Right kidney (tissue), 1 donor: ENCODE measurements around the gene PSMG4.

Experiments used
- DNase-seq: peaks from one replicate; pipeline ENCODE4 v3.0.0-alpha.2; 2016

The PSMG4 gene

GRCh38 chr6:3273707-3274521, 15.2 kb downstream of the PSMG4 start:
- no peak for DNase-seq

- DNase-seq = no peak
These were observed 17.7 kb downstream of the PSMG4 start for GRCh38 chr6:3276174-3277167.

GRCh38 chr6:3277251-3277650, 18.5 kb downstream of the PSMG4 start:
- no peak for DNase-seq

- no peak for DNase-seq
These were observed 19.2 kb downstream of the PSMG4 start for GRCh38 chr6:3277851-3278416.

- DNase-seq = no peak
These were observed 19.9 kb downstream of the PSMG4 start for GRCh38 chr6:3278691-3279090.

- DNase-seq = no peak
These were observed 21.3 kb downstream of the PSMG4 start for GRCh38 chr6:3280091-3280490.

GRCh38 chr6:3280866-3281465, 22.2 kb downstream of the PSMG4 start:
- no peak for DNase-seq

GRCh38 chr6:3281631-3282475, 23.1 kb downstream of the PSMG4 start:
- DNase-seq = no peak

- DNase-seq = no peak
These were observed 23.9 kb downstream of the PSMG4 start for GRCh38 chr6:3282476-3283236.

- DNase-seq = no peak
These were observed 24.5 kb downstream of the PSMG4 start for GRCh38 chr6:3283241-3283640.

GRCh38 chr6:3283641-3284435, 25.1 kb downstream of the PSMG4 start:
- DNase-seq = no peak

- no peak for DNase-seq
These were observed 25.7 kb downstream of the PSMG4 start for GRCh38 chr6:3284436-3284876.

- DNase-seq = no peak
These were observed 26.4 kb downstream of the PSMG4 start for GRCh38 chr6:3285049-3285639.

- no peak for DNase-seq
These were observed 27.0 kb downstream of the PSMG4 start for GRCh38 chr6:3285732-3286131.

- DNase-seq = no peak
These were observed 28.0 kb downstream of the PSMG4 start for GRCh38 chr6:3286641-3287171.

- DNase-seq = no peak
These were observed 28.6 kb downstream of the PSMG4 start for GRCh38 chr6:3287308-3287707.

- no peak for DNase-seq
These were observed 29.4 kb downstream of the PSMG4 start for GRCh38 chr6:3287976-3288707.
